IMR-90 (cell line): Measurements from ENCODE around the gene ZKSCAN5. TPM values are rescaled to one million over a fixed set of nuclear protein-coding genes. Genes with fewer than 3 reads are reported as not detected.

Experiments
- ATAC-seq: fragments of 200-7000 bp; cut with Tn5 transposase; 2 replicates; pipeline ENCODE4 v1.9.1; 2020; ENCODE audit warnings: low read depth, mild to moderate bottlenecking, moderate library complexity
- BruUV-seq: library from RNA; stranded (reverse); fragments of 400-500 nt; replicated peaks from 2 replicates; lab custom pipeline; 2021; lab: Mats Ljungman, UMichigan
- CTCF ChIA-PET: fragments of 300-600 bp; formaldehyde crosslinking; extraction: SDS; loops from one replicate; lab custom pipeline; 2021; ENCODE audit warnings: antibody characterized with exemption; lab: Yijun Ruan, JAX
- POLR2A ChIA-PET: fragments of 300-600 bp; sonication (Branson Sonifier 250); formaldehyde crosslinking; loops from one replicate; lab custom pipeline; 2022; ENCODE audit warnings: antibody characterized with exemption; ENCODE audit not compliant: unreplicated experiment; lab: Charles Lee
- DNase-seq: peaks from one replicate; pipeline ENCODE4 v3.0.0; 2013
- H2AFZ ChIP-seq: replicated peaks from 2 replicates; pipeline ENCODE3; 2013; ENCODE audit warnings: low read length, mild to moderate bottlenecking; ENCODE audit not compliant: poor library complexity
- H2AK5ac ChIP-seq: 2 replicates; pipeline ENCODE4 v1.6.1; 2013; ENCODE audit warnings: low read depth, low read length, inconsistent platforms
- H2AK9ac ChIP-seq: replicated peaks from 2 replicates; pipeline ENCODE3; 2013; ENCODE audit warnings: mild to moderate bottlenecking, low read depth, low read length, moderate library complexity; ENCODE audit not compliant: poor library complexity
- H2BK120ac ChIP-seq: 2 replicates; pipeline ENCODE4 v1.6.1; 2013; ENCODE audit warnings: low read depth, low read length, inconsistent platforms
- H2BK15ac ChIP-seq: 3 replicates; pipeline ENCODE4 v1.6.1; 2013; ENCODE audit warnings: low read depth, low read length, inconsistent platforms
- H2BK20ac ChIP-seq: 2 replicates; pipeline ENCODE4 v1.6.1; 2013; ENCODE audit warnings: low read depth, mild to moderate bottlenecking, inconsistent platforms, low read length, moderate library complexity
- H2BK5ac ChIP-seq: 2 replicates; pipeline ENCODE4 v1.6.1; 2013; ENCODE audit warnings: mild to moderate bottlenecking, low read depth, low read length, inconsistent platforms; ENCODE audit not compliant: poor library complexity, severe bottlenecking
- H3K14ac ChIP-seq: replicated peaks from 2 replicates; pipeline ENCODE4 v1.6.1; 2013; ENCODE audit warnings: low read depth, low read length, inconsistent platforms
- H3K18ac ChIP-seq: 2 replicates; pipeline ENCODE4 v1.6.1; 2013; ENCODE audit warnings: low read depth, low read length, control low read depth
- H3K23ac ChIP-seq: 2 replicates; pipeline ENCODE4 v1.6.1; 2013; ENCODE audit warnings: low read depth, low read length, inconsistent platforms
- H3K27ac ChIP-seq: 2 replicates; pipeline ENCODE4 v1.5.1; 2013; ENCODE audit warnings: mild to moderate bottlenecking, control low read depth, low read length; ENCODE audit not compliant: insufficient read depth
- H3K27me3 ChIP-seq: 2 replicates; pipeline ENCODE4 v1.6.1; 2013; ENCODE audit warnings: low read length; ENCODE audit not compliant: control insufficient read depth, insufficient read depth
- H3K36me3 ChIP-seq: 2 replicates; pipeline ENCODE4 v1.6.1; 2013; ENCODE audit warnings: low read length, mixed read lengths; ENCODE audit not compliant: control insufficient read depth, insufficient read depth
- H3K4ac ChIP-seq: 2 replicates; pipeline ENCODE4 v1.6.1; 2013; ENCODE audit warnings: low read depth, low read length, inconsistent platforms
- H3K4me1 ChIP-seq: 2 replicates; pipeline ENCODE4 v1.6.1; 2013; ENCODE audit warnings: low read length, mixed read lengths; ENCODE audit not compliant: control insufficient read depth, insufficient read depth
- H3K4me2 ChIP-seq: 2 replicates; pipeline ENCODE4 v1.6.1; 2013; ENCODE audit warnings: low read depth, mild to moderate bottlenecking, control low read depth, low read length, moderate library complexity
- H3K4me3 ChIP-seq: 2 replicates; pipeline ENCODE4 v1.5.1; 2013; ENCODE audit warnings: low read depth, mild to moderate bottlenecking, control low read depth, low read length, moderate library complexity; ENCODE audit not compliant: insufficient read depth
- H3K56ac ChIP-seq: 2 replicates; pipeline ENCODE4 v1.6.1; 2013; ENCODE audit warnings: low read length, inconsistent platforms; ENCODE audit not compliant: insufficient read depth; ENCODE audit errors: extremely low read depth
- H3K79me1 ChIP-seq, 2 experiments: 2 replicates each; pipeline ENCODE4 v1.6.1; 2013; ENCODE audit warnings: low read length in 2 of 2, inconsistent platforms in 1 of 2, low read depth in 1 of 2
- H3K9ac ChIP-seq: 2 replicates; pipeline ENCODE4 v1.6.1; 2013; ENCODE audit warnings: low read depth, low read length, control low read depth
- H3K9me1 ChIP-seq: 2 replicates; pipeline ENCODE4 v1.6.1; 2013; ENCODE audit warnings: low read length, inconsistent platforms; ENCODE audit not compliant: insufficient read depth
- H3K9me3 ChIP-seq: 2 replicates; pipeline ENCODE4 v1.6.1; 2013; ENCODE audit warnings: low read length; ENCODE audit not compliant: control insufficient read depth, insufficient read depth
- H4K20me1 ChIP-seq: 2 replicates; pipeline ENCODE4 v1.6.1; 2013; ENCODE audit warnings: low read length, inconsistent platforms; ENCODE audit not compliant: insufficient read depth
- H4K5ac ChIP-seq: 2 replicates; pipeline ENCODE4 v1.6.1; 2013; ENCODE audit warnings: mild to moderate bottlenecking, low read depth, low read length, control low read depth
- H4K8ac ChIP-seq, 2 experiments: 2 replicates each; pipeline ENCODE4 v1.6.1; 2013; ENCODE audit warnings: low read depth in 2 of 2, low read length in 2 of 2, control low read depth in 1 of 2, inconsistent platforms in 1 of 2
- H4K91ac ChIP-seq: 2 replicates; pipeline ENCODE4 v1.6.1; 2013; ENCODE audit warnings: low read depth, low read length, inconsistent platforms; ENCODE audit not compliant: insufficient read depth
- BHLHE40 ChIP-seq: fragments of 150-350 bp; IDR thresholded peaks from 2 replicates; pipeline ENCODE4 v1.6.1; 2016; ENCODE audit warnings: mild to moderate bottlenecking, low read depth, low read length
- CEBPB ChIP-seq: IDR thresholded peaks from 2 replicates; pipeline ENCODE4 v1.6.1; 2012; ENCODE audit warnings: low read depth, low read length, improper control_type of control experiment
- CHD1 ChIP-seq: IDR thresholded peaks from 2 replicates; pipeline ENCODE4 v1.6.1; 2012; ENCODE audit warnings: low read depth, low read length, improper control_type of control experiment
- CTCF ChIP-seq: conservative IDR thresholded peaks from 2 replicates; pipeline ENCODE4 v1.5.1; 2012; ENCODE audit warnings: mild to moderate bottlenecking, low read depth, low read length, improper control_type of control experiment
- FOS ChIP-seq: fragments of 150-350 bp; IDR thresholded peaks from 2 replicates; pipeline ENCODE4 v1.6.1; 2016; ENCODE audit warnings: low read depth, low read length
- MAFK ChIP-seq: IDR thresholded peaks from 2 replicates; pipeline ENCODE4 v1.6.1; 2012; ENCODE audit warnings: low read depth, low read length, improper control_type of control experiment
- MAZ ChIP-seq: IDR thresholded peaks from 2 replicates; pipeline ENCODE4 v1.6.1; 2012; ENCODE audit warnings: low read depth, mild to moderate bottlenecking, low read length, improper control_type of control experiment, moderate library complexity, borderline replicate concordance
- MXI1 ChIP-seq: IDR thresholded peaks from 2 replicates; pipeline ENCODE4 v1.6.1; 2012; ENCODE audit warnings: low read depth, mild to moderate bottlenecking, low read length, moderate library complexity, borderline replicate concordance
- NFE2L2 ChIP-seq: fragments of 150-350 bp; IDR thresholded peaks from 2 replicates; pipeline ENCODE4 v1.6.1; 2016; ENCODE audit warnings: low read depth, mild to moderate bottlenecking, low read length
- POLR2A ChIP-seq: IDR thresholded peaks from 2 replicates; pipeline ENCODE4 v1.6.1; 2012; ENCODE audit warnings: mild to moderate bottlenecking, low read depth, low read length
- RAD21 ChIP-seq: IDR thresholded peaks from 2 replicates; pipeline ENCODE4 v1.6.1; 2012; ENCODE audit warnings: low read length, improper control_type of control experiment
- RCOR1 ChIP-seq: IDR thresholded peaks from 2 replicates; pipeline ENCODE4 v1.6.1; 2012; ENCODE audit warnings: mild to moderate bottlenecking, low read length, improper control_type of control experiment; ENCODE audit not compliant: insufficient replicate concordance
- RFX5 ChIP-seq: IDR thresholded peaks from 2 replicates; pipeline ENCODE4 v1.8.0; 2012; ENCODE audit warnings: low read depth, mild to moderate bottlenecking, low read length, moderate library complexity
- SMC3 ChIP-seq: fragments of 150-350 bp; IDR thresholded peaks from 2 replicates; pipeline ENCODE4 v1.6.1; 2016; ENCODE audit warnings: low read depth, mild to moderate bottlenecking, antibody characterized with exemption, low read length, moderate library complexity
- USF2 ChIP-seq: fragments of 150-350 bp; IDR thresholded peaks from 2 replicates; pipeline ENCODE4 v1.6.1; 2017; ENCODE audit warnings: mild to moderate bottlenecking, antibody characterized with exemption, low read length, low read depth
- WGBS, 2 experiments: methylation state at CpG; one replicate each; pipeline versions ENCODE4 v1.1.5 to v1.1.7; 2013; ENCODE audit warnings: missing lambda C conversion rate in 2 of 2; ENCODE audit not compliant: insufficient read length in 1 of 2; ENCODE audit errors: extremely low coverage in 2 of 2; 5-methylcytosine and 5-hydroxymethylcytosine counted together
- dilution Hi-C: fragments of 300-500 bp; cut with HindIII; formaldehyde crosslinking; loops from one replicate; pipeline ENCODE4 v1.14.3; 2018; ENCODE audit warnings: low sequenced_read_pairs; ENCODE audit not compliant: unreplicated experiment
- in situ Hi-C: fragments of 300-500 bp; cut with MboI; formaldehyde crosslinking; loops from 3 replicates; pipeline ENCODE4 v1.14.3; 2019; ENCODE audit warnings: low sequenced_read_pairs, inconsistent platforms, mixed read lengths
- intact Hi-C: fragments of 100-400 bp; cut with micrococcal nuclease; formaldehyde crosslinking; loops from 2 replicates; pipeline ENCODE4 v1.10.0; 2022
- polyA plus RNA-seq, 3 experiments: library from polyadenylated mRNA; depleted of rRNA; stranded (reverse); fragments of >200 nt; gene quantifications; 2 replicates each; pipeline ENCODE4 v1.2.3, GENCODE V29; 2012; ENCODE audit warnings: low replicate concordance in 1 of 3
- total RNA-seq: library from RNA; depleted of rRNA; stranded (reverse); fragments of >200 nt; gene quantifications from 2 replicates; pipeline ENCODE4 v1.2.3, GENCODE V29; 2012
- TF ChIP-seq, protein P1 (sequence below): fragments of 150-350 bp; IDR thresholded peaks from 2 replicates; pipeline ENCODE4 v1.6.1; 2016; ENCODE audit warnings: low read depth, mild to moderate bottlenecking, low read length, moderate library complexity, borderline replicate concordance

ZKSCAN5 gene
- total and polyA plus RNA-seq, 2 of the 4 experiments (the other 2 are of a cell fraction): 5.5 to 16.3 TPM

GRCh38 chr7:99571768-99572167 is 67.3 kb downstream of the ZKSCAN5 start:
- Histone ChIP-seq H2AFZ (no peak overlapping the region), H3K4me2 (no peak overlapping the region), H3K27me3 (no peaks in the 10 kb centered on the region), H4K91ac (no peak overlapping the region), H2BK15ac (no peak overlapping the region), H3K79me1 (peaks cover 24 to 47% of the 10 kb centered on the region in 2 experiments), H4K20me1 (peaks cover 23% of the 10 kb centered on the region), H3K36me3 (peaks cover 35% of the 10 kb centered on the region), H3K9me3 (no peaks in the 10 kb centered on the region), H3K9ac (no peak overlapping the region), H2BK5ac (no peak overlapping the region), H4K8ac (no peak overlapping the region), H3K56ac (no peak overlapping the region), H4K5ac (no peak overlapping the region), H3K4ac (no peak overlapping the region), H3K27ac (no peak overlapping the region), H2AK9ac (no peak overlapping the region), H3K4me1 (no peaks in the 10 kb centered on the region), H3K23ac (no peak overlapping the region), H2BK20ac (no peak overlapping the region), H3K14ac (no peak overlapping the region), H3K4me3 (no peak overlapping the region), H2BK120ac (no peak overlapping the region), H3K9me1 (peaks cover 4% of the 10 kb centered on the region), H3K18ac (no peak overlapping the region), H2AK5ac (no peak overlapping the region)
- no peak for TF ChIP-seq BHLHE40
- TF ChIP-seq RFX5: no peak
- no peak for TF ChIP-seq USF2
- no peak for TF ChIP-seq MAFK
- no peak for TF ChIP-seq SMC3
- TF ChIP-seq NFE2L2: no peak
- TF ChIP-seq MXI1: no peak
- no peak for TF ChIP-seq MAZ
- TF ChIP-seq, protein P1, sequence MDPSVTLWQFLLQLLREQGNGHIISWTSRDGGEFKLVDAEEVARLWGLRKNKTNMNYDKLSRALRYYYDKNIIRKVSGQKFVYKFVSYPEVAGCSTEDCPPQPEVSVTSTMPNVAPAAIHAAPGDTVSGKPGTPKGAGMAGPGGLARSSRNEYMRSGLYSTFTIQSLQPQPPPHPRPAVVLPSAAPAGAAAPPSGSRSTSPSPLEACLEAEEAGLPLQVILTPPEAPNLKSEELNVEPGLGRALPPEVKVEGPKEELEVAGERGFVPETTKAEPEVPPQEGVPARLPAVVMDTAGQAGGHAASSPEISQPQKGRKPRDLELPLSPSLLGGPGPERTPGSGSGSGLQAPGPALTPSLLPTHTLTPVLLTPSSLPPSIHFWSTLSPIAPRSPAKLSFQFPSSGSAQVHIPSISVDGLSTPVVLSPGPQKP: no peak
- TF ChIP-seq CEBPB: no peak
- TF ChIP-seq CTCF: no peak
- no peak for TF ChIP-seq RCOR1
- TF ChIP-seq RAD21: no peak
- no peak for TF ChIP-seq CHD1
- no peak for TF ChIP-seq FOS
- TF ChIP-seq POLR2A: no peak
- in situ Hi-C loops (no loop called here), dilution Hi-C loops (no loop called here), intact Hi-C loops (no loop called here)
- no peak for DNase-seq
- POLR2A ChIA-PET: no interaction called here
- ATAC-seq: no peak
- CTCF ChIA-PET: no interaction called here
- no TSS peak for BruUV-seq
- WGBS, 2 experiments: 80% methylated on average over 1 of the region's 3 CpGs; no CpG with 5 or more reads in 1 of the 2 experiments
